ENCODE data around the gene KCNH4. TPM values are rescaled to one million over a fixed set of nuclear protein-coding genes. Genes with fewer than 3 reads are reported as not detected.

KCNH4 gene
- total RNA-seq, 1 donor from 2014 or later: 2.3 TPM

- no peak overlapping the region for H3K27ac Mint-ChIP-seq
Measured at GRCh38 chr17:42202696-42203095, 21.8 kb upstream of the KCNH4 start.

GRCh38 chr17:42202159-42202558, 21.2 kb upstream of the KCNH4 start:
- H3K9me3 Mint-ChIP-seq: no peaks in the 10 kb centered on the region
- no peak for DNase-seq
- H3K27me3 Mint-ChIP-seq: no peaks in the 10 kb centered on the region
- H3K4me3 Mint-ChIP-seq: no peak overlapping the region
- H3K27ac Mint-ChIP-seq: peak overlapping the region; percentile 45
- peaks cover 63% of the 10 kb centered on the region for H3K36me3 Mint-ChIP-seq (ENCODE audit: low read depth)
- no peaks in the 10 kb centered on the region for H3K4me1 Mint-ChIP-seq
- intact Hi-C loops (cut with micrococcal nuclease): no loop called here

More at GRCh38 chr17:42202696-42203095, 21.8 kb upstream of the KCNH4 start:
- no peak for DNase-seq
- peaks cover 68% of the 10 kb centered on the region for H3K36me3 Mint-ChIP-seq (ENCODE audit: low read depth)
- intact Hi-C loops (cut with micrococcal nuclease): no loop called here
- H3K9me3 Mint-ChIP-seq: no peaks in the 10 kb centered on the region
- no peaks in the 10 kb centered on the region for H3K4me1 Mint-ChIP-seq
- no peaks in the 10 kb centered on the region for H3K27me3 Mint-ChIP-seq
- H3K4me3 Mint-ChIP-seq: no peak overlapping the region

GRCh38 chr17:42201458-42201772, 20.5 kb upstream of the KCNH4 start:
- intact Hi-C loops (cut with micrococcal nuclease): no loop called here
- no peaks in the 10 kb centered on the region for H3K9me3 Mint-ChIP-seq
- peak overlapping the region; percentile 34 for H3K27ac Mint-ChIP-seq
- H3K27me3 Mint-ChIP-seq: no peaks in the 10 kb centered on the region
- H3K4me3 Mint-ChIP-seq: no peak overlapping the region
- H3K36me3 Mint-ChIP-seq (ENCODE audit: low read depth): peaks cover 58% of the 10 kb centered on the region
- H3K4me1 Mint-ChIP-seq: no peaks in the 10 kb centered on the region
- no peak for DNase-seq

GRCh38 chr17:42200706-42201457, 19.9 kb upstream of the KCNH4 start:
- DNase-seq: no peak
- Mint-ChIP-seq H3K36me3 (ENCODE audit: low read depth) (peaks cover 53% of the 10 kb centered on the region), H3K27me3 (no peaks in the 10 kb centered on the region), H3K4me1 (no peaks in the 10 kb centered on the region), H3K27ac (no peak overlapping the region), H3K4me3 (no peak overlapping the region), H3K9me3 (no peaks in the 10 kb centered on the region)
- intact Hi-C loops (cut with micrococcal nuclease): no loop called here

- intact Hi-C loops (cut with micrococcal nuclease): no loop called here
- Mint-ChIP-seq H3K27me3 (no peaks in the 10 kb centered on the region), H3K4me3 (no peak overlapping the region), H3K4me1 (peaks cover under 1% of the 10 kb centered on the region), H3K36me3 (ENCODE audit: low read depth) (peaks cover 43% of the 10 kb centered on the region), H3K27ac (no peak overlapping the region), H3K9me3 (no peaks in the 10 kb centered on the region)
- DNase-seq: peak; percentile 54
Measured at GRCh38 chr17:42199416-42200011, 18.6 kb upstream of the KCNH4 start.

- H3K27ac Mint-ChIP-seq: peak overlapping the region; percentile 65
- H3K4me1 Mint-ChIP-seq: peaks cover 4% of the 10 kb centered on the region
- no peaks in the 10 kb centered on the region for H3K9me3 Mint-ChIP-seq
- intact Hi-C loops (cut with micrococcal nuclease): no loop called here
- H3K27me3 Mint-ChIP-seq: no peaks in the 10 kb centered on the region
- no peak overlapping the region for H3K4me3 Mint-ChIP-seq
- no peak for DNase-seq
- H3K36me3 Mint-ChIP-seq (ENCODE audit: low read depth): peaks cover 38% of the 10 kb centered on the region
Measured at GRCh38 chr17:42198897-42199296, 18.0 kb upstream of the KCNH4 start.

GRCh38 chr17:42197564-42198156, 16.7 kb upstream of the KCNH4 start:
- H3K9me3 Mint-ChIP-seq: no peaks in the 10 kb centered on the region
- H3K36me3 Mint-ChIP-seq (ENCODE audit: low read depth): peaks cover 29% of the 10 kb centered on the region
- no peaks in the 10 kb centered on the region for H3K27me3 Mint-ChIP-seq
- DNase-seq: peak; percentile 56
- H3K4me3 Mint-ChIP-seq: no peak overlapping the region
- intact Hi-C loops (cut with micrococcal nuclease): no loop called here
- H3K4me1 Mint-ChIP-seq: peaks cover 13% of the 10 kb centered on the region
- no peak overlapping the region for H3K27ac Mint-ChIP-seq

GRCh38 chr17:42193969-42194899, 13.3 kb upstream of the KCNH4 start, which contains the start of gene GHDC:
TSS of gene GHDC (minus strand) at chr17:42194494. CDS start at chr17:42193581, 913 bp downstream.
- DNase-seq: peak; percentile 95
- Mint-ChIP-seq H3K36me3 (ENCODE audit: low read depth) (peaks cover 3% of the 10 kb centered on the region), H3K27me3 (no peaks in the 10 kb centered on the region), H3K4me3 (peak within 1 kb of the TSS; percentile 89), H3K27ac (peak within 1 kb of the TSS; percentile 84), H3K4me1 (peaks cover 14% of the 10 kb centered on the region), H3K9me3 (no peaks in the 10 kb centered on the region)
- intact Hi-C loops (cut with micrococcal nuclease): loop anchor here (1.0 to 5.0 kb wide), 2 partner anchors 39 to 483 kb away; partner anchors contain the start of gene PLEKHH3

GRCh38 chr17:42193216-42193968, 12.4 kb upstream of the KCNH4 start:
- no peaks in the 10 kb centered on the region for H3K36me3 Mint-ChIP-seq (ENCODE audit: low read depth)

GRCh38 chr17:42192189-42193126, 11.5 kb upstream of the KCNH4 start:
- H3K36me3 Mint-ChIP-seq (ENCODE audit: low read depth): no peaks in the 10 kb centered on the region
- H3K27me3 Mint-ChIP-seq: no peaks in the 10 kb centered on the region
- intact Hi-C loops (cut with micrococcal nuclease): loop anchor here (5.0 kb wide), 1 partner anchor 485 kb away; the partner anchor contains the start of gene PLEKHH3
- H3K27ac Mint-ChIP-seq: no peak overlapping the region
- no peaks in the 10 kb centered on the region for H3K9me3 Mint-ChIP-seq
- H3K4me1 Mint-ChIP-seq: peaks cover 14% of the 10 kb centered on the region
- H3K4me3 Mint-ChIP-seq: peak overlapping the region; percentile 89
- DNase-seq: peak; percentile 55

More at GRCh38 chr17:42193216-42193968, 12.4 kb upstream of the KCNH4 start:
- peaks cover 14% of the 10 kb centered on the region for H3K4me1 Mint-ChIP-seq
- peak overlapping the region; percentile 84 for H3K27ac Mint-ChIP-seq
- intact Hi-C loops (cut with micrococcal nuclease): loop anchor here (5.0 kb wide), 1 partner anchor 484 kb away; the partner anchor contains the start of gene PLEKHH3
- H3K4me3 Mint-ChIP-seq: peak overlapping the region; percentile 89
- no peaks in the 10 kb centered on the region for H3K9me3 Mint-ChIP-seq
- DNase-seq: peak; percentile 58
- no peaks in the 10 kb centered on the region for H3K27me3 Mint-ChIP-seq

GRCh38 chr17:42191275-42191608, 10.3 kb upstream of the KCNH4 start:
- Mint-ChIP-seq H3K4me3 (no peak overlapping the region), H3K36me3 (ENCODE audit: low read depth) (no peaks in the 10 kb centered on the region), H3K4me1 (peaks cover 14% of the 10 kb centered on the region), H3K27ac (no peak overlapping the region), H3K9me3 (no peaks in the 10 kb centered on the region), H3K27me3 (no peaks in the 10 kb centered on the region)
- intact Hi-C loops (cut with micrococcal nuclease): loop anchor here (5.0 kb wide), 1 partner anchor 486 kb away; the partner anchor contains the start of gene PLEKHH3
- DNase-seq: no peak
